Mucosa of stomach (tissue), 1 donor: ENCODE measurements around the gene ABCB11.

Source experiments
- H3K27me3 ChIP-seq: one replicate; pipeline ENCODE4 v1.7.0; 2013; ENCODE audit warnings: mild to moderate bottlenecking, low read length; ENCODE audit not compliant: control insufficient read depth, insufficient read depth
- H3K36me3 ChIP-seq: one replicate; pipeline ENCODE4 v1.7.0; 2013; ENCODE audit warnings: low read length; ENCODE audit not compliant: control insufficient read depth, insufficient read depth
- H3K4me1 ChIP-seq: one replicate; pipeline ENCODE4 v1.7.0; 2013; ENCODE audit warnings: mild to moderate bottlenecking, low read length; ENCODE audit not compliant: control insufficient read depth, insufficient read depth
- H3K4me3 ChIP-seq: one replicate; pipeline ENCODE4 v1.7.0; 2013; ENCODE audit warnings: low read length
- H3K9ac ChIP-seq: one replicate; pipeline ENCODE4 v1.7.0; 2013; ENCODE audit warnings: mild to moderate bottlenecking, low read length, moderate library complexity
- H3K9me3 ChIP-seq: one replicate; pipeline ENCODE4 v1.7.0; 2013; ENCODE audit warnings: mild to moderate bottlenecking, low read length, moderate library complexity; ENCODE audit not compliant: control insufficient read depth
- donor health status: Pancreatic carcinoma.

The ABCB11 gene

DNA sequence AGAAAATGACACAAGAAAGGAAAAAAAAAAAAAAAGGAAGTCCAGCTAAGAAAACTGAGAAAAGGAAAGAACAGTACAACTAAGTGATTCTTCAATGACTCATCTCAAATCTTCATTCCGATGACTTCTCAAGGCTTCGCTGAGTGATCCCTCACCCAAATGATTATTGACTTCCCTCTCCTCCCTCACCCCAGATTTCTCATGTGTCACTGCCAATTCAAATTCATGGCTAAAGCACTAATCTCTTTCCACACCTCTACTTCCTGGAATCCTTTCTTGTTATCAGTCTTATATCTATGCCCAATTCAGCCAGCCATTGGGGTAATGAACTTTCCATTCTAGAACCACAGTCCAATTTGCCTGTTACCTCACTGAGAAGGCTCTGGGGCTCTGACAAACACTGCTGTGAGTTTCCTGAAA, 7.2 kb upstream of the ABCB11 start:
- H3K27me3 ChIP-seq: no peaks in the 10 kb centered on the region
- no peaks in the 10 kb centered on the region for H3K9me3 ChIP-seq
- no peak overlapping the region for H3K4me3 ChIP-seq
- H3K4me1 ChIP-seq: peaks cover 23% of the 10 kb centered on the region
- H3K36me3 ChIP-seq: no peaks in the 10 kb centered on the region
- no peak overlapping the region for H3K9ac ChIP-seq

DNA sequence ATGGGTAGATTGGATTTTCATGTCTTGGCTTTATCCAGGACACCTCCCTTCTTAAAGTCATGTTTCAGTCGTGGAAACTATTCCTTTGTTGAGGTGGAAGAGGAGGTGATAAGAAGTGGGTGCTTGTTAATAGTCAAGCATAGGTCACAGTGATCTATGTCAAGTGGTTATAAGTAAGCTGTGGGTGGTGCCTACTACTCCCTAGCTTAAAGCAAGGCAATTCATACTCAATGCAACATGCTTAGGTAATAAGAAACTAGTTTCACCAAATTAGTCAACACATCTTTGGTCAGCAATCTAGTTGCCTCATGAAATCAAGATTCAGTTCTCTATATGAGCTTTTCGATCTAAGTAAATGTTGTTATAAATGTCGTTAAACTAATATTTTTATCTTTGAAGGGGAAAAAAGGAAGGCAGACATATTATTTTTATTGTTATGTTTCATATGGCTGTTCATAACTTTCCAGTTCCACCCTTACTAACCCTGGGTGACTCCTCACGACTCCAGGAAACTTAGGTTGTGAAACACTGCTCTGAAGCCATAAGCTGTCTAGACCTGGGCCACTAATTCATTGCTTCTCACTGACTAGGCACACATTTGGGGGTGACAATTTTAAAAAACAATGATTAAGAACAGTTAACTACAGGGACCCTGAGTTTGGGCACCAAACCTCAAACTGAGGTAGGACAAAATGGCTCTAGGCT, 5.8 kb upstream of the ABCB11 start:
- H3K4me3 ChIP-seq: no peak overlapping the region
- no peaks in the 10 kb centered on the region for H3K27me3 ChIP-seq
- H3K9ac ChIP-seq: no peak overlapping the region
- no peaks in the 10 kb centered on the region for H3K9me3 ChIP-seq
- H3K36me3 ChIP-seq: no peaks in the 10 kb centered on the region
- H3K4me1 ChIP-seq: peaks cover 26% of the 10 kb centered on the region

DNA sequence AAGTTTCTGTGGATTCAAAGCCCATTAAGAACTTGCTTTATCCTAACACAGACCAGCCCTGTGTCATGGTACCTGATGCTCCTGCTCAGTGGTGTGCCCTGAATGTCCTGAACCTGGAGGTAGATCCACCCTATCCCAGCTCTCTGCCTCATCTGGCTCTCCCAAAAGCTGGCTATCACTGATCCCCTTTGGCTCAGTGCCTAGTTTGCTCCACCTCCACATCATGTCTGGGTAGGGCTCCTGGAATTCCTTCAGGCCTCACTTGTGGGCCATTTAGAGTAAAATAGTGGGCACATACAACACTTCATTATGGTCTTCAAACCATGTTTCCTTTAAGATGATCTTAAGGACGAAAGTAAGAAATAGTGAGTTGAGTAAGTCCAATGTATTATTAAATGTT, 4.8 kb upstream of the ABCB11 start:
- no peak overlapping the region for H3K4me3 ChIP-seq
- no peak overlapping the region for H3K9ac ChIP-seq
- peaks cover 26% of the 10 kb centered on the region for H3K4me1 ChIP-seq
- H3K27me3 ChIP-seq: no peaks in the 10 kb centered on the region
- H3K9me3 ChIP-seq: no peaks in the 10 kb centered on the region
- no peaks in the 10 kb centered on the region for H3K36me3 ChIP-seq

DNA sequence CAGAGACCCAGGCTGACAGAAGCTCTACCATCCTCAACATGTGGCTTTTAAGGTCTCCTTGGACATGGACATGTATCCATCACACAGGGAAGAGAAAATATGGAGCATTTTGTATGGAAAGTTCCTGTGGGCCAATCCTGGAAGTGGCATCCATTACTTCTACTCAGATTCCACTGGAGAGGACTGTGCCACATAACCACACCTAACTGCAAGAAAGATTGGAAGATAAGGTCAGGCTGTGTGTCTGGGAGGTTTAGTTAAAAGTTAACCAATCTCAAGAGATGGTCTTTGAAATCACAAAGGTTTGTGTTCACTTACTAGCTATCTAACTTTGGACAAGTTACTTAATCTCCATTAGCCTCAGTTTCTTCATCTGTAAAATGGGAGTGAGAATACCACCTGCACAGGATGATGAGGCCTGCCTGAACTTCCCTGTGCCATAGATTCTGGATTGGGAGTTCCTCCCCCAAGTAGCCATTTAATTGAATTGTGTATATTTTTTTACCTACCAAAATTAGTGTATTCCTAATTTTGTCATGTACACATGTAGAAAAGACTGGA, 3.9 kb upstream of the ABCB11 start:
- Histone ChIP-seq H3K4me1 (peaks cover 26% of the 10 kb centered on the region), H3K9me3 (no peaks in the 10 kb centered on the region), H3K4me3 (no peak overlapping the region), H3K9ac (peak overlapping the region; percentile 29), H3K27me3 (no peaks in the 10 kb centered on the region), H3K36me3 (no peaks in the 10 kb centered on the region)

DNA sequence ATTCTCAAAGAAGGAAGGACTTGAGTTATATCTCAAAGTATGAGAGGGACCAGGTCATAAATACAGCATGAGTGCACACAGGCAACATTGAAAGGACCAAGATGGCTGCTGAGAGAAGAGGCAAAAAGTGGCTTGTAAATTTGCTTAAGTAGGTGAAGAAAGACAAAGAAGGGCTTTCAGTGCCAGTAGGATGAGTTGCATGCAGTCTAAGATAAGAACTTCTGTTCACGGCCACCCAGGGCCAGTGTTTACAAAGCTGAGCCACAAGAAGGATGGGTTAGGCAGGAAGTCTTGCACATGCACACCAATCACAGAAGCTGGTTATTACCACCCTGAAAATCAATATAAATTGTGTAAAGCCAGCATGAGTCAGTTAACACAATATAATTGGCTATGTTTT, 3.1 kb upstream of the ABCB11 start:
- no peaks in the 10 kb centered on the region for H3K27me3 ChIP-seq
- peak overlapping the region; percentile 29 for H3K9ac ChIP-seq
- H3K4me1 ChIP-seq: peaks cover 26% of the 10 kb centered on the region
- H3K4me3 ChIP-seq: no peak overlapping the region
- no peaks in the 10 kb centered on the region for H3K36me3 ChIP-seq
- no peaks in the 10 kb centered on the region for H3K9me3 ChIP-seq

DNA sequence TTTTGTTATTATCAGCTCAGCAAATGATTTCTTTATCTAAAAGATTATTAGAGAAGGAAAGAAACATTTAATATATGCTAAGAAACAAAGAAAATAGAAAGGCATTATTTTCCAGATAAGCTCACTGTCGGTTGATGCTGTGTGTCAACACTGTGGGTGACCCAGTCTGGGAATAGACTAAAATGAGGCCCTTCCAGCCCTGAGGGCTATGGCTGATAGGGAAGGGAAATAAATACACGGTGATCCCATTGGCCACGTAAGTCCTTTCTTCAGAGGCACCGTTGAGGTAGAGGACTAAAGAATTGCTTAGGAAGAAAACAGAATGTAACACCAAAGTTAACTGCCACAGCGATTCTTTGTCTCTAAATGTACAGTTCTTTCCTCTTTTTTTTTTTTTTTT, 1.8 kb downstream of the ABCB11 start:
- H3K4me1 ChIP-seq: peaks cover 12% of the 10 kb centered on the region

DNA sequence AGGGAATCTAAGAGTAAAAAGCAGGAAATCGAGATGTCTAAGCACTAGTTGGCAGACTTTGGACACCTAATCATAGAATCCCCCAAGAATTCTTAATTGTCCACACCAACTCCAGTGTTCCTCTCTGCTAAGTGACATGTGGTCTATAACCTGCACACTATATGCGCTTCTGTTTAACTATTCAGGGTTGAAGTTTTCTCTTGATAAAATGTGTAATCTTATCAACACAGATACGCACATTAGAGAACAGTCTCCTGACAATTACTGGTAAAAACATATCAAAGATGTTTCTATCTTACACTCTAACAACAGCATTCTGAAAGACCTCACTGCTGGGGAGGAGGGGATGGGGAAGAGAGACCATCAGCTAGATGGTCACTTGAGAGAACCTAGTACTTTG, 3.9 kb downstream of the ABCB11 start:
- Histone ChIP-seq H3K36me3 (no peaks in the 10 kb centered on the region), H3K4me3 (no peak overlapping the region), H3K9ac (no peak overlapping the region), H3K9me3 (no peaks in the 10 kb centered on the region), H3K4me1 (no peaks in the 10 kb centered on the region), H3K27me3 (no peaks in the 10 kb centered on the region)

More for the DNA sequence above, 1.8 kb downstream of the ABCB11 start:
- H3K9me3 ChIP-seq: no peaks in the 10 kb centered on the region
- H3K36me3 ChIP-seq: no peaks in the 10 kb centered on the region
- H3K4me3 ChIP-seq: no peak overlapping the region
- H3K27me3 ChIP-seq: no peaks in the 10 kb centered on the region
- no peak overlapping the region for H3K9ac ChIP-seq

DNA sequence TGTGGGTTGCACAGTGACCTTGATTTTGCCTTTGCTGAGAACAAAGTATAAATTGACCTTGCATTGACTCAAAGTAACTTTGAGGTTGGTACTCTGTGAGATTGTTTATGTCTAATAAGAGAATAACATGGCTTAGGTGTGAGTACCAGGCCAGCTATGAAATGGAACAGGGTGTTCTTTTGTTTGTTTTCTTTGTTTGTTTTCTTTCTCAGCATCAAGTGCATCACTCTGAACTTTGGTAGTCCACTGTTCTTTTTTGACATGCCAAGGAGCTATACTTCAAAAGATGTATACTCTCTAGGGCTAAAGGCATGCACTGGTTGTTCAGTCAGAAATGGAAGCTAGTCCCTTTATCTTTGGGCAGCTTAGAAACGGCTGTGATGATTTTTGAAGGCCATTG, 5.1 kb downstream of the ABCB11 start:
- no peak overlapping the region for H3K4me3 ChIP-seq
- H3K36me3 ChIP-seq: no peaks in the 10 kb centered on the region
- H3K4me1 ChIP-seq: no peaks in the 10 kb centered on the region
- H3K9ac ChIP-seq: no peak overlapping the region
- no peaks in the 10 kb centered on the region for H3K9me3 ChIP-seq
- H3K27me3 ChIP-seq: no peaks in the 10 kb centered on the region

DNA sequence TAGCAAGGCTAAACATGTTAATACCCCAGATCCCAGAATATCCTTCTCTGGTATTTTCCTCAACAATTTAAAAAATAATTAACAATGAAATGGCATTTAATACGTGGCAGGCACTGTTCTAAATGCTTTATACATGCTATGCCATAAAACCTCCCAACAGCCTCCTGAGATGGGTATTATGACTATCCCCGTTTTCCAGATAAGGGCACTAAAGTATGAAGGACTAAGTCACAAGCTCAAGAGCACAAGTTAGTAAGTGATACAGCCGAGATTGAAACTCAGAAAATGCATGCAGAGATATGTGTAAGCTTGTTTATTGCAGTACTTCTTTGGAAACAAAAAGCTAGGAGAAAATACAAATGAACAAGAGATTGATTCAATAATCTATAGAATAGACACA, 8.0 kb downstream of the ABCB11 start:
- no peaks in the 10 kb centered on the region for H3K36me3 ChIP-seq
- H3K4me1 ChIP-seq: no peaks in the 10 kb centered on the region
- no peak overlapping the region for H3K9ac ChIP-seq
- no peaks in the 10 kb centered on the region for H3K9me3 ChIP-seq
- H3K27me3 ChIP-seq: no peaks in the 10 kb centered on the region
- H3K4me3 ChIP-seq: no peak overlapping the region

DNA sequence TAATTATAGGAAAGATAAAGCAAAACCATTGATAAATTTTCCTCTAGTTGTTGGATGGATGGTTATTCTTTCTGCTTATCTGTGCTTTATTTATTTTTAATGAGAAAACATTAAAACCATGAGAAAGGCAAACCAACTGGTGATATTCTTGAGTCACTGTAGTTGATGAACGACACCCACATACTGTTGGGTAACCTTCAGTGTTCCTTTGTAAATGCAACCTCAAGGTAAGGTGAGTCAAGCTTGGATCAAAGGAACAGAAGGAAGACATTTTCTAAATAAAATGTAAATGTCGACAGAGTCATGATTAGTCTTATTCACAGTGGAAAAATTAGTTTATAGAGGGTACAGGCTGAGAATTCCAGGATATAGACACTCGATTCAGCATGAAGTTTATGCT, 12.7 kb downstream of the ABCB11 start:
- Histone ChIP-seq H3K36me3 (no peaks in the 10 kb centered on the region), H3K9me3 (no peaks in the 10 kb centered on the region), H3K9ac (no peak overlapping the region), H3K27me3 (no peaks in the 10 kb centered on the region), H3K4me3 (no peak overlapping the region), H3K4me1 (peaks cover 21% of the 10 kb centered on the region)

DNA sequence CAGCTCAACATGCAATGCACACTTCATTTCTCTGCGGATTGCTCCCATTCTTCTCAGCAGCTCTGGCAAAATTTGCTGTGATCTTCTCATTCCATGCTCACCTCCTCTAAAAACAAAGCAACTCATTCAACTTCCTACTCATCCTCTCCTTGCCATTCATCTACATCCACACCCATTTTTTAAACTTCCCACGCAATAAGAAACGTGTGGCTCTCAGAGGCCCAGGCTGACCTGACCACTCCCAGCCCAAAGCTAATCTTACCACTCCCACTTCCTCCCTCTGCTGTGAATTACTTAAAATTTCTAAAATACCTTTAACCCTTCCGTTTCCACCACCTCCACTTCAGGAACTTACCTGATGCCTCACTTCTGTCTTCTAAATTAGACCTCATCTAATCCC, 15.2 kb downstream of the ABCB11 start:
- Histone ChIP-seq H3K4me3 (no peak overlapping the region), H3K4me1 (peaks cover 43% of the 10 kb centered on the region), H3K9me3 (no peaks in the 10 kb centered on the region), H3K9ac (no peak overlapping the region), H3K36me3 (no peaks in the 10 kb centered on the region), H3K27me3 (no peaks in the 10 kb centered on the region)

DNA sequence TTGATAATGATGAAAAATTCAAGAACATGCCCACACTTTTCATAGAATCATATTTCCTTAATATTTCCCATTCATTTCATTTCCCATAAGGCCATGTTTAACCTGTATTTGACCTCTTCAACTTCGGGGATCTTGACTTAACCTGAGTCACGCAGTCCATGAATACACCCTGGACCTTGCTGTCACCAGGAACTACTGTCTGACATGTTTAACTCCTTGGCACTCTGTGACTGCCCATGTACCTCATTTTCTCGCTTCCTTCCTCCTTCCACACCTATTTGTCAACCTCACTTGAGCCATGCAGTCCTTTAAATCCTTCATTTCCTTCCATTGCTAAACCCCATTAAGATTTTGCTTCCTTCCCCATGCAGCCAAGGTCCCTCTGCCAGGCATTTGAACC, 16.3 kb downstream of the ABCB11 start:
- no peaks in the 10 kb centered on the region for H3K36me3 ChIP-seq
- H3K9me3 ChIP-seq: no peaks in the 10 kb centered on the region
- no peak overlapping the region for H3K4me3 ChIP-seq
- H3K9ac ChIP-seq: no peak overlapping the region
- H3K4me1 ChIP-seq: peaks cover 53% of the 10 kb centered on the region
- no peaks in the 10 kb centered on the region for H3K27me3 ChIP-seq

DNA sequence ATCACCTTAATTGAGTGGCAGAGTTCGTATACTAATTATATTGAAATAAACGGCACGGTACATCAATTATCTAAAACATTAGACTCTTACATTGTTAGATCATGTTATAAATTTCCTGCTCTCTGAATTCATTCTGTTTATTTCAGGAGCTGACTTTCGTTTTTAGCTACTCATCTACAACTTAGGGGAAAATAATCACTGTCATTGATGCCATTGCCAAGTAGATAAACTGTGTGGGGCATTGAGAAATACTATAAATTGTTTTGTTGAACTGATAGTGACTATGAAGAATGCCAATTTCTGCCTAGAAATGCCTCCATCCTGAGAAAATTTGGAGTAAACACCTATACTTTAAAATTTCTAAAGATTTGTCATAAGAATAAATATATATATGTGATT, 17.5 kb downstream of the ABCB11 start:
- H3K36me3 ChIP-seq: no peaks in the 10 kb centered on the region
- no peak overlapping the region for H3K9ac ChIP-seq
- H3K4me1 ChIP-seq: peaks cover 53% of the 10 kb centered on the region
- H3K27me3 ChIP-seq: no peaks in the 10 kb centered on the region
- no peak overlapping the region for H3K4me3 ChIP-seq
- H3K9me3 ChIP-seq: no peaks in the 10 kb centered on the region
